Posterior cingulate gyrus (tissue), 11 donors: ENCODE measurements around the gene LAMB4.

ENCODE experiments used
- DNase-seq, 10 donors: peaks; one replicate each; pipeline versions ENCODE4 v3.0.0 to v3.0.0-alpha.2; 2020 to 2021; ENCODE audit warnings: mixed read lengths in 3 of 10
- intact Hi-C: fragments of 100-400 bp; cut with DNase I; formaldehyde crosslinking; loops from one replicate; pipeline ENCODE4 v1.15.1; 2023

The LAMB4 gene

GRCh38 chr7:108118959-108119358 lies 11.2 kb downstream of the LAMB4 start:
- intact Hi-C loops = no loop called here
- DNase-seq = no peak

- DNase-seq = no peak
- intact Hi-C loops = no loop called here
Observed at GRCh38 chr7:108114117-108114841, 15.9 kb downstream of the LAMB4 start.

GRCh38 chr7:108112683-108113082 lies 17.5 kb downstream of the LAMB4 start:
- no peak for DNase-seq
- intact Hi-C loops = no loop called here

- intact Hi-C loops = loop anchor here (5.0 kb wide), 1 partner anchor 38 kb away; no protein-coding TSS in a partner anchor
- DNase-seq = peak in 1 of 10 donors; percentile 15
Observed at GRCh38 chr7:108109221-108109908, 20.8 kb downstream of the LAMB4 start.

GRCh38 chr7:108108131-108108530 lies 22.0 kb downstream of the LAMB4 start:
- no peak for DNase-seq
- intact Hi-C loops = loop anchor here (5.0 kb wide), 1 partner anchor 39 kb away; no protein-coding TSS in a partner anchor

GRCh38 chr7:108104324-108104723 lies 25.8 kb downstream of the LAMB4 start:
- intact Hi-C loops = no loop called here
- DNase-seq = no peak

GRCh38 chr7:108103558-108104298 lies 26.4 kb downstream of the LAMB4 start:
- intact Hi-C loops = no loop called here

GRCh38 chr7:108102671-108103312 lies 27.4 kb downstream of the LAMB4 start:
- DNase-seq = no peak
- intact Hi-C loops = no loop called here

More at GRCh38 chr7:108103558-108104298, 26.4 kb downstream of the LAMB4 start:
- DNase-seq = no peak

- no peak for DNase-seq
- intact Hi-C loops = no loop called here
Observed at GRCh38 chr7:108101759-108102158, 28.4 kb downstream of the LAMB4 start.

- DNase-seq = no peak
- intact Hi-C loops = no loop called here
Observed at GRCh38 chr7:108099713-108100112, 30.4 kb downstream of the LAMB4 start.

- no peak for DNase-seq
- intact Hi-C loops = no loop called here
Observed at GRCh38 chr7:108097703-108098102, 32.5 kb downstream of the LAMB4 start.

- intact Hi-C loops = no loop called here
- no peak for DNase-seq
Observed at GRCh38 chr7:108096996-108097395, 33.2 kb downstream of the LAMB4 start.

GRCh38 chr7:108094933-108095710 lies 35.0 kb downstream of the LAMB4 start:
- peak in 1 of 10 donors; percentile 10 for DNase-seq
- intact Hi-C loops = no loop called here

GRCh38 chr7:108094346-108094745 lies 35.8 kb downstream of the LAMB4 start:
- intact Hi-C loops = no loop called here
- no peak for DNase-seq

- intact Hi-C loops = no loop called here
- DNase-seq = no peak
Observed at GRCh38 chr7:108093851-108094331, 36.3 kb downstream of the LAMB4 start.

GRCh38 chr7:108093341-108093740 lies 36.8 kb downstream of the LAMB4 start:
- intact Hi-C loops = no loop called here
- DNase-seq = no peak

GRCh38 chr7:108091461-108091831 lies 38.7 kb downstream of the LAMB4 start:
- no peak for DNase-seq
- intact Hi-C loops = no loop called here

GRCh38 chr7:108090791-108091460 lies 39.2 kb downstream of the LAMB4 start:
- no peak for DNase-seq
- intact Hi-C loops = no loop called here

- intact Hi-C loops = no loop called here
- no peak for DNase-seq
Observed at GRCh38 chr7:108089381-108089780, 40.8 kb downstream of the LAMB4 start.
